Loucy (cell line): ENCODE results near the gene OR13A1.
"Not testable (repeated sequence)": the region's sequence is repeated elsewhere in the genome, so short reads cannot be mapped to it uniquely, and the experiment has no call there.

Experiments
- H2AFZ ChIP-seq: fragments of 200-600 bp; sonication (generic); 2 replicates; pipeline ENCODE4 v1.6.0; 2016; ENCODE audit warnings: antibody characterized with exemption, mild to moderate bottlenecking, low read length, moderate library complexity
- H3F3A ChIP-seq: fragments of 200-600 bp; 2 replicates; pipeline ENCODE4 v1.6.0; 2016; ENCODE audit warnings: antibody characterized with exemption, low read depth, mild to moderate bottlenecking
- H3K27me3 ChIP-seq: fragments of 200-600 bp; sonication (generic); 2 replicates; pipeline ENCODE4 v1.6.1; 2014; ENCODE audit warnings: low read length, mild to moderate bottlenecking; ENCODE audit not compliant: insufficient read depth, poor library complexity, severe bottlenecking
- H3K36me3 ChIP-seq: fragments of 200-600 bp; sonication (generic); 2 replicates; pipeline ENCODE4 v1.6.1; 2016; ENCODE audit warnings: low read length; ENCODE audit not compliant: insufficient read depth
- H3K4me1 ChIP-seq: fragments of 200-600 bp; sonication (generic); 2 replicates; pipeline ENCODE4 v1.5.1; 2014; ENCODE audit warnings: low read length, mild to moderate bottlenecking; ENCODE audit not compliant: insufficient read depth, poor library complexity, severe bottlenecking
- H3K4me2 ChIP-seq: fragments of 200-600 bp; sonication (generic); 2 replicates; pipeline ENCODE4 v1.6.0; 2014; ENCODE audit warnings: antibody characterized with exemption, low read length, low read depth, mild to moderate bottlenecking; ENCODE audit not compliant: poor library complexity, severe bottlenecking
- H3K4me3 ChIP-seq: fragments of 200-600 bp; sonication (generic); 2 replicates; pipeline ENCODE4 v1.5.1; 2014; ENCODE audit warnings: low read length, mild to moderate bottlenecking, mixed read lengths; ENCODE audit not compliant: poor library complexity, severe bottlenecking
- H3K79me2 ChIP-seq: fragments of 200-600 bp; sonication (generic); 2 replicates; pipeline ENCODE4 v1.6.1; 2014; ENCODE audit warnings: low read length; ENCODE audit not compliant: insufficient read depth
- H3K9ac ChIP-seq: fragments of 200-600 bp; sonication (generic); 2 replicates; pipeline ENCODE4 v1.6.0; 2014; ENCODE audit warnings: mild to moderate bottlenecking, low read depth, low read length, moderate library complexity; ENCODE audit not compliant: poor library complexity, severe bottlenecking
- H3K9me2 ChIP-seq: fragments of 200-600 bp; sonication (generic); replicated peaks from 2 replicates; pipeline ENCODE4 v1.6.1; 2016; ENCODE audit warnings: low read depth, low read length, mixed read lengths
- H3K9me3 ChIP-seq: fragments of 200-600 bp; sonication (generic); 2 replicates; pipeline ENCODE4 v1.6.1; 2014; ENCODE audit warnings: mild to moderate bottlenecking, antibody characterized with exemption, low read length, low read depth; ENCODE audit not compliant: insufficient read depth
- H4K20me1 ChIP-seq: fragments of 200-600 bp; sonication (generic); 2 replicates; pipeline ENCODE4 v1.6.0; 2014; ENCODE audit warnings: antibody characterized with exemption, low read length, mild to moderate bottlenecking; ENCODE audit not compliant: insufficient read depth, poor library complexity, severe bottlenecking
- EZH2phosphoT487 ChIP-seq: fragments of 200-600 bp; IDR thresholded peaks from 2 replicates; pipeline ENCODE4 v1.6.1; 2018; ENCODE audit warnings: antibody characterized with exemption, mild to moderate bottlenecking, moderate library complexity, borderline replicate concordance
- TF ChIP-seq, protein P1 (sequence below): fragments of 200-600 bp; sonication (generic); conservative IDR thresholded peaks from 2 replicates; pipeline ENCODE4 v1.5.1; 2014; ENCODE audit warnings: mild to moderate bottlenecking, antibody characterized with exemption, low read length

OR13A1 gene

DNA sequence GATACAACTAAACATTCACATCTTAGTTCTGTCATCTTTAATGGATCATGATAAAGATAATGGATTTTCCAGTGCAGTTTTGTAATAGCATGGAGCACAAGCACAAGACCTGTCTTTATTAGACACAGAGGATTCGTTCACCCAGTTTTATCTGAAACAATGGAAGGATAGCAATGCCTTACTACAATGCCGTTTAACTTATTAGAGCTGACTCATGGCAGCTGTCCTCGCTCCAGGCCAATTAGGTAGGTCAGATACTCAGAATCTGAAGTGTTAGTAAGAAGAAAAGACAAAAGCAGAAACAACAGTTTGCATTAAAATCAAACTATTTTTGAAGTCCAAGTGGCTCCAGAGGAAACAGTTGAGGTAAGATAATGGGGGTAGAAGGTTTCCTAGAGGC lies 12.8 kb downstream of the OR13A1 start:
- no peaks in the 10 kb centered on the region for H3K4me1 ChIP-seq
- no peaks in the 10 kb centered on the region for H3K36me3 ChIP-seq
- H3K9ac ChIP-seq: no peak overlapping the region
- no peaks in the 10 kb centered on the region for H3K79me2 ChIP-seq
- no peaks in the 10 kb centered on the region for H3K27me3 ChIP-seq
- H3K4me2 ChIP-seq: no peak overlapping the region
- no peak for TF ChIP-seq EZH2phosphoT487
- TF ChIP-seq, protein P1, sequence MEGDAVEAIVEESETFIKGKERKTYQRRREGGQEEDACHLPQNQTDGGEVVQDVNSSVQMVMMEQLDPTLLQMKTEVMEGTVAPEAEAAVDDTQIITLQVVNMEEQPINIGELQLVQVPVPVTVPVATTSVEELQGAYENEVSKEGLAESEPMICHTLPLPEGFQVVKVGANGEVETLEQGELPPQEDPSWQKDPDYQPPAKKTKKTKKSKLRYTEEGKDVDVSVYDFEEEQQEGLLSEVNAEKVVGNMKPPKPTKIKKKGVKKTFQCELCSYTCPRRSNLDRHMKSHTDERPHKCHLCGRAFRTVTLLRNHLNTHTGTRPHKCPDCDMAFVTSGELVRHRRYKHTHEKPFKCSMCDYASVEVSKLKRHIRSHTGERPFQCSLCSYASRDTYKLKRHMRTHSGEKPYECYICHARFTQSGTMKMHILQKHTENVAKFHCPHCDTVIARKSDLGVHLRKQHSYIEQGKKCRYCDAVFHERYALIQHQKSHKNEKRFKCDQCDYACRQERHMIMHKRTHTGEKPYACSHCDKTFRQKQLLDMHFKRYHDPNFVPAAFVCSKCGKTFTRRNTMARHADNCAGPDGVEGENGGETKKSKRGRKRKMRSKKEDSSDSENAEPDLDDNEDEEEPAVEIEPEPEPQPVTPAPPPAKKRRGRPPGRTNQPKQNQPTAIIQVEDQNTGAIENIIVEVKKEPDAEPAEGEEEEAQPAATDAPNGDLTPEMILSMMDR: no peak
- H2AFZ ChIP-seq: no peak overlapping the region
- no peak overlapping the region for H3K4me3 ChIP-seq
- H4K20me1 ChIP-seq: no peaks in the 10 kb centered on the region
- H3K9me2 ChIP-seq: no peaks in the 10 kb centered on the region
- H3K9me3 ChIP-seq: no peaks in the 10 kb centered on the region
- no peaks in the 10 kb centered on the region for H3F3A ChIP-seq

DNA sequence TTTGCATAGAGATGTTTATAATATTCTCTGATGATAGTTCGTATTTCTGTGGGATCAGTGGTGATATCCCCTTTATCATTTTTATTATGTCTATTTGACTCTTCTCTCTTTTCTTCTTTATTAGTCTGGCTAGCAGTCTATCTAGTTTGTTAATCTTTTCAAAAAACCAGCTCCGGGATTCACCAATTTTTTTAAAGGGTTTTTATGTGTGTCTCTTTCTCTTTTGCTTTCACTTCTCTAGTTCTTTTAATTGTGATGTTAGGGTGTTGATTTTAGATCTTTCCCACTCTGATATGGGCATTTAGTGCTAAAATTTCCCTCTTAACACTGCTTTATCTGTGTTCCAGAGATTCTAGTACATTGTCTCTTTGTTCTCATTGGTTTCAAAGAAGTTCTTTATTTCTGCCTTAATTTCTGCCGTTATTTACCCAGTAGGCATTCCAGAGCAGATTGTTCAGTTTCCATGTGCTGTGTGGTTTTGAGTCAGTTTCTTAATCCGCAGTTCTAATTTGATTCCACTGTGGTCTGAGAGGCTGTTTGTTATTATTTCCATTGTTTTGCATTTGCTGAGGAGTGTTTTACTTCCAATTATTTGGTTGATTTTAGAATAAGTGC lies 17.0 kb downstream of the OR13A1 start:
- not testable (repeated sequence) for H3K79me2 ChIP-seq, H3K9ac ChIP-seq, H3F3A ChIP-seq, H4K20me1 ChIP-seq, H3K4me2 ChIP-seq, H3K9me2 ChIP-seq, H3K9me3 ChIP-seq, H3K27me3 ChIP-seq, H3K36me3 ChIP-seq, H3K4me1 ChIP-seq, H3K4me3 ChIP-seq, H2AFZ ChIP-seq

DNA sequence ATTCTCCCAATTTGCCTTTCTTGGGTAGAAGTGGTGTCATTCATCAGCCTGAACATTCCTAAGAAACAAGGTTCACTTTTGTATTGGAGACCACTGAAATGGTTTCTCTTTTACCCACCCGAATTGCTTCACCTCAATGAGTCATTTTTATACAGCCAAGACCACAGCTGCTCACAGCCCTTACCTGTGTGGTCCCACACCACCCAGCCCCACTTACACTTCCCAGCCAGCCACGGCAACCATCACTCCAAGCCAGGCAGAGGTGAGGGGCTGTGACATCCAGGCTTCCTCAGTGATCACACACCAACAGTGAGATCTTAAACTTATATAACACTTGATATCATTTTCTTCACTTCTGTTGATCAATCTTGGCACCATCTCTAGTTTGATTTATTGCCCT lies 20.7 kb downstream of the OR13A1 start:
- no peaks in the 10 kb centered on the region for H4K20me1 ChIP-seq
- H3K27me3 ChIP-seq: no peaks in the 10 kb centered on the region
- H3K9me2 ChIP-seq: no peaks in the 10 kb centered on the region
- H3K4me2 ChIP-seq: no peak overlapping the region
- no peaks in the 10 kb centered on the region for H3K79me2 ChIP-seq
- no peaks in the 10 kb centered on the region for H3K9me3 ChIP-seq
- no peaks in the 10 kb centered on the region for H3K36me3 ChIP-seq
- TF ChIP-seq, protein P1: no peak
- TF ChIP-seq EZH2phosphoT487: no peak
- no peaks in the 10 kb centered on the region for H3F3A ChIP-seq
- no peak overlapping the region for H3K4me3 ChIP-seq
- H2AFZ ChIP-seq: no peak overlapping the region
- no peak overlapping the region for H3K9ac ChIP-seq
- H3K4me1 ChIP-seq: no peaks in the 10 kb centered on the region

DNA sequence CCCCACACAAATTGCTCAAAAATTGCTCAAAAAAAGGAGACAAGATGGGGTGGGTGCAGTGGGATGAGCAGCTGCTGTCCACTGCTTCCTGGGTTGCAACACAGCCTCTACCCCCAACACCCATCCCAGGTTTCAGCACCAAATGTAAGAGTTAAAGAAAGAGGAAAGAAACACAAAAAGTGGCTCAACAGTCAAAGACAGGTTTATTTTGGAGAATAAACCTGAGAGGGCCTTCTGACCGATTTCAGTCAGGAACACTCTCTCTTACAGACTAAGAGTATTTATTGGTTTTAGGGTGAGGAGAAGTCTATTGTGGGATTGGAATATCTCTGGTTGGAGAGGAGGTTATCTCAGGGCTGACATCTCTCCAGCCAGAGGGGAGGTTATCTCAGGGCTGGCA lies 28.4 kb downstream of the OR13A1 start:
- H3K4me2 ChIP-seq: no peak overlapping the region
- no peaks in the 10 kb centered on the region; the same call in 1 of the 2 replicates for H3K9me3 ChIP-seq
- H3K27me3 ChIP-seq: no peaks in the 10 kb centered on the region
- TF ChIP-seq EZH2phosphoT487: no peak
- TF ChIP-seq, protein P1: no peak
- no peaks in the 10 kb centered on the region for H3F3A ChIP-seq
- no peaks in the 10 kb centered on the region for H3K4me1 ChIP-seq
- no peaks in the 10 kb centered on the region for H3K79me2 ChIP-seq
- no peak overlapping the region for H3K4me3 ChIP-seq
- H3K9ac ChIP-seq: no peak overlapping the region
- H3K9me2 ChIP-seq: no peaks in the 10 kb centered on the region
- no peak overlapping the region for H2AFZ ChIP-seq
- H3K36me3 ChIP-seq: no peaks in the 10 kb centered on the region
- H4K20me1 ChIP-seq: no peaks in the 10 kb centered on the region
